NCI-H82 (cell line): ENCODE data around the gene TAPBPL.
A peak's percentile ranks its signal among the peaks of the same experiment; 100 is the strongest.

Source experiments
- DNase-seq: peaks from one replicate; lab custom pipeline; 2025; lab: John Stamatoyannopoulos, UW

The TAPBPL gene

DNA sequence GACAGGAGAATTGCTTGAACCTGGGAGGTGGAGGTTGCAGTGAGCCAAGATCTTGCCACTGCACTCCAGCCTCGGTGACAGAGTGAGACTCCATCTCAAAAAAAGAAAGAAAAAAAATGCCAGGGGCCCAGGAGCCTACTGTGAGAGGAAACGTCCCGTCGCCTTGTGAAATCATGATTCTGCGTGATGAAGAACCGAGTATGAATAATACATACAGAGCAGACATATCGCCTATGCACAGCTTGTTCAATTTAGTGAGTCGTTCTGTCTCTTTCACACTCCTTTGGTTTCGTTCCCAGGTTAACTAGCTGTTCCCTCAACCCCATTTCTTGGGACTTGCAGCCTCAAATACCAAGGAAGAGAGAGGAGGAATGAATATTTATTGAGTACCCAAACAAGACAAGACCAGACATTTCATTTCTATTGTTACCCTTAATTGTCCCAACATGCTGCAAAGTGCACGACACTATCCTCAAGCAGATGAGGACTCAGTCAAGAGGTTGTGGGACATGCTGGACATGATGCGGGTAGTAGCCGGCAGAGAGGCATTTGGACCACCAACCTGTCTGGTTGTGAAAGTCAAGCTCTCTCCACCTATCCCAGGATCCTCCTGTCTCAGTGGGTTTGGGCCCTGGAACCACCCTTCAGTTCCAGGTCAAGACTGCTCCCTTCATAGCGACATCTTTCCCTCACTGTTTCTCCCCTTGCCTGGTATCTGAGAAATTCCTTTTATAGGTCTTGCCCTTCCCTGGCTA is 15.7 kb upstream of the TAPBPL start:
- no peak for DNase-seq

DNA sequence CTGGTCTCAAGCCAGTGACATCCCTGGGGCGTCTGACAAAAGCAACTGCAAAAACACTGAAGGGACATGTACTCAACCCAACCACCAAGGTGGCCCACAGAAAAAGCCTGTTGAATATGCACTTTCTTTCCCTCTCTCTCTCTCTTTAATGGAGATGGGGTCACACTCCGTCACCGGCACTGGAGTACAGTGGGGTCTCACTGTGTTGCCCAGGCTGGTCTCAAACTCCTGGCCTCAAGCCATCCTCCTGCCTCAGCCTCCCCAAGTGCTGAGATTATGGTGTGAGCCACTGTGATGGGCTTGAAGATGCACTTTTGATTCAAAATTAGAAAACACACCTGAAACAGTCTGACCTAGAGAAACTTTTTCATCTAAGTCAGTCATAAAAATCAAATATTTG is 14.3 kb upstream of the TAPBPL start:
- no peak for DNase-seq

DNA sequence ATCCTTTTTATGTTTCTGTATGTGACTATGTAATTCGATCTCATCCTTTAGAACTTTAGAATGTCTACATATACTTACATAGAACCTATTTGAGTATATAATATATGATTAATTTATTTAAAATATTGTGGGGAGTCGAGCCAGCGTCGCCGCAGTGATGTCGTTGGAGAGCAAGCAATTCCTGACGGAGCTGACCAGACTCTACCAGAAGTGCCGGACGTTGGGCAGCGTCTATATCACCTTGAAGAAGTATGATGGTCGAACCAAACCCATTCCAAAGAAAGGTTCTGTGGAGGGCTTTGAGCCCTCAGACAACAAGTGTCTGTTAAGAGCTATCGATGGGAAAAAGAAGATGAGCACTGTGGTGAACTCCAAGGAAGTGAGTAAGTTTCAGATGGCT is 13.5 kb upstream of the TAPBPL start:
- DNase-seq = no peak

DNA sequence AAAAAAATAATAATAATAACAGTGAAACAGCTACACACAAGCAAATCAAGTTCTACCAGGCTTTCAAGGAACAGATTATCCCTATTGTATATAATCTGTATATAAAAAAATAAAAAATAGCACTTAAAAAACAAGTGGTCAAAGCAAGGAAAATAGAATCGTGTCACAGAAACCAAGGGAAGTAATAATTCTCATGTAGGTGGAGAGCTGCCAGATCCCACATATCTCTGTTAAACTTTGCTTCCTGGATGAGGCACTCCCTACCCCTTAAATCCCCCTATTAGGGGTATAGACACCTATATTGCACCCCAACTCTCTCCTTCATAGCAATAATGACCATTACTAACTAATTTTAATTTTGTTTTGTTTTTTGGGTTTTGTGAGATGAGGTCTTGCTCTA is 11.5 kb upstream of the TAPBPL start:
- no peak for DNase-seq

DNA sequence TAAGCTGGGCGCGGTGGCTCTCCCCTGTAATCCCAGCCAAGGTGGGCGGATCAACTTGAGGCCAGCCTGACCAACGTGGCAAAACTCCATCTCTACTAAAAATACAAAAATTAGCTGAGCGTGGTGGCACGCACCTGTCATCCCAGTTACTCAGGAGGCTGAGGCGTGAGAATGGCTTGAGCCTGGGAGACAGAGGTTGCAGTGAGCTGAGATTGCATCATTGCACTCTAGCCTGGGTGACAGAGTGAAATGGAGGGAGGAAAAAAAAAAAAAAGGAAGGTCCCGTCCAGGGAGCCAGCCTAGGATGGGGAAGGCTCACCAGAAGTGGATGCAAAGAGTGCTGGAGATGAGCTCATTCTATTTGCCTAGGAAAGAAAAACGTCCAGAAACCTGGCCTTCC is 9.0 kb upstream of the TAPBPL start:
- no peak for DNase-seq

DNA sequence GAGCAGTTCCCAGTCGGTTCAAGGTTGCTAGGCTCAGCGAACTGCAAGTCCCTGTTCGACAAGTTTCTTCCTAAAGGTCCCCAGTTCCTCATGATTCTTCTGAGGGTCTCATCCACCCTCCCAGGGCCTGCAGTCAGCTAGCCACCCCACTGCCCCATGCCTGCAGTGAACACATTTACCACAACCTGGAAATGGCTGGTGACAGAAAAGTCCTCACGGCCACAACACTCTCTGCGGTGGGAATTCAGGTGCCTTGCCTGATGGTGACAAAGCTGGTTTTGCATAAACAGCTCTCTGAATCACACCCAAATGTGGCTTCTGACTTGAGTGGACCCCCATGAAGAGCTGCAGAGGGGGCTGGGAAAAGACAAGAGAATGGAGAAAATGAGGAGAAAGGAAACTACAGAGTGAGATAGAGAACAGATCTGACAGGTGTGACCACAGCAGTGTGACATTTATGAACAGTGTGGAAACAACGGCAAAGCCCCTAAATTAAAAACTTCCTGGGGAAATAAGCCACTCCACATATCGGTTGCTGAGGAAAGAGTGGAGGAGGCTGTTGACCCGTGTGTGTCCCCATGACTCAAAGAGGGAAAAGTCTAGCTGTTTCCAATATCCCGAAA is 8.4 kb upstream of the TAPBPL start:
- no peak for DNase-seq

DNA sequence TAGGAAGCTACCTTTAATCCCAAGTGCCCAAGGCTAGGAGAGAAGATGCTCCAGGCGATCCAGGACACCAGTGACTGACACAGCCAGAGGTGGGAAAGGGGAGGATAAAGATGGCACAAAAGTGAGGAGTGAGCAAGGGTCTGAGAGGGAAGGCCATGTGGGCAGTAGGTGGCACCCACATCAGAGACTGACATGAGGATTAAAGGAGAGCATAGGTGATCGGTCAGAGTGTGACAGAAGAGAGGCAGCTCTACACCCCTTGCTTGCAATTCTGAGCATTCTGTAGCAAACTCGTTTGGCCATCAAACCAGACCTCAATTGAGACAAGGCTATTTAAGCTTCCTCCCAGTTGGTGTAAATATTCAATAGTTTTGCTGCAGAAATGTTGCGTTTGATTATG is 7.8 kb upstream of the TAPBPL start:
- no peak for DNase-seq

DNA sequence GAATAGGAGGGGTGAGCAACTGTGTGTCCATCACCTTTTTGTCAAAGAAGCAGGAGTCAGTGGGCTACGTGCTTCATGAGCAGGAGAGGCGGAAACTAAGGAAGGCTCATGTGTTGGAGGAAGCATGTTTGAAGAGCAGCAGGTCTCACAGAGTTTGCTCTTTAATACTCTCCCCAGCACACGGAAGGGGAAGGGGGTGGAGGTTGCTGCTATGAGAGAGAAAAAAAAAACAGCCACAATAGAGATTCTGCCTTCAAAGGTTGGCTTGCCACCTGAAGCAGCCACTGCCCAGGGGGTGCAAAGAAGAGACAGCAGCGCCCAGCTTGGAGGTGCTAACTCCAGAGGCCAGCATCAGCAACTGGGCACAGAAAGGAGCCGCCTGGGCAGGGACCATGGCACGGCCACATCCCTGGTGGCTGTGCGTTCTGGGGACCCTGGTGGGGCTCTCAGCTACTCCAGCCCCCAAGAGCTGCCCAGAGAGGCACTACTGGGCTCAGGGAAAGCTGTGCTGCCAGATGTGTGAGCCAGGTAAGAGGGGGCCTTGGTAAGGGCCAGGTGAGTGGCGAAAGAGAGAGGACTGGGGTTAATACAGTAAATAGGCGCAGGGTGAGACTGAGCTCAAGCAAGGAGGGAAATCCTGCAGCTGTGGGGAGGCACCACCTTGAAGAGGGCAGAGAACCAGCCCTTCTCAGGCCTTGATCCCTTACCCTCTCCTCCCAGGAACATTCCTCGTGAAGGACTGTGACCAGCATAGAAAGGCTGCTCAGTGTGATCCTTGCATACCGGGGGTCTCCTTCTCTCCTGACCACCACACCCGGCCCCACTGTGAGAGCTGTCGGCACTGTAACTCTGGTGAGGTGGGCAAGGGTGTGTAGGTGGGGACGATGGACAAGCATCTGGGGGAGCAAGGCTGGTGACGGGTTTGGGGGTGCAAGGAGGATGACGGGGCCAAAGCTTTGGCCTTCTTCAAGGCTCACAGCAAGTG is 6.8 kb upstream of the TAPBPL start, which contains the start of gene CD27:
CD27 (plus strand) TSS at position 252 of the 985 bp plus-strand sequence; CDS start at position 393, 141 bp downstream.
- no peak for DNase-seq

DNA sequence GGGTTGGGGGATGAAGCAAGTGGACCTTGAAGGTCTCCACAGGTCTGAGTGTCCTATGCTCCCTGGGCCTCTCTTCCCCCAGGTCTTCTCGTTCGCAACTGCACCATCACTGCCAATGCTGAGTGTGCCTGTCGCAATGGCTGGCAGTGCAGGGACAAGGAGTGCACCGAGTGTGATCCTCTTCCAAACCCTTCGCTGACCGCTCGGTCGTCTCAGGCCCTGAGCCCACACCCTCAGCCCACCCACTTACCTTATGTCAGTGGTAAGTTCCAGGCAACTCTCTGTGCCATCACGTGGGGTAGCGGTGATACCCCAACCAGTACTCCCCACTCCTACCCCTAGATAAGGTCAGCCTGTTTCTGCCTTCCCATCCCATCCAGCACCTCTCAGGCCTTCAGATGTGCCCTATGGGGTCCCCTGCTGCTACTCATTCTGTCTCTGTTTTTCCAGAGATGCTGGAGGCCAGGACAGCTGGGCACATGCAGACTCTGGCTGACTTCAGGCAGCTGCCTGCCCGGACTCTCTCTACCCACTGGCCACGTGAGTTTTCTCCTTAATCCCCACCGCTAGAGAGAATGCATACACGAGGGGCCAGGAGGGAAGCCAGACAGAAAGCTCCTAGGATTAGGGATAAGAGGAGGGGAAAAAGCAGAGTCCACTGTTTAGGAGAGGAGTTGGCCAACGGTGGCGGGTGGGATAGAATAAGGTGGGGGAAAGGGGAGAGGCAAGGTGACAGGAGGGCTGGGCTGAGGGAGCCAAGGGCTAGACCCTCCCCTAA is 1.6 kb upstream of the TAPBPL start:
- peak; percentile 94 for DNase-seq

DNA sequence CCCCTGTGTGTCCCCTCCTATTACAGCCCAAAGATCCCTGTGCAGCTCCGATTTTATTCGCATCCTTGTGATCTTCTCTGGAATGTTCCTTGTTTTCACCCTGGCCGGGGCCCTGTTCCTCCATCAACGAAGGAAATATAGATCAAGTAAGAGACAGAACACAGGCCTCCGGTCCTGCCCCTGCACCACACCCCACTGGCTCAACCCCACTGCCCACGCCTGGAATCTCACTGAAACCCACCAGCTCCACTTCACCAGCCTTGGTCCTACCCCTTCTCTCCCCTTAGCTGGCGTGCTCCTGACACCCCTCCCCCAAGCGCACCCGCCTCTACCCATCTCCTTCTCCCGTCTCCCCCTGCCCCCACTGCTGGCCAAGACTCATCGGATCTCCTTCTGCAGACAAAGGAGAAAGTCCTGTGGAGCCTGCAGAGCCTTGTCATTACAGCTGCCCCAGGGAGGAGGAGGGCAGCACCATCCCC is 934 bp upstream of the TAPBPL start:
- peak; percentile 84 for DNase-seq

DNA sequence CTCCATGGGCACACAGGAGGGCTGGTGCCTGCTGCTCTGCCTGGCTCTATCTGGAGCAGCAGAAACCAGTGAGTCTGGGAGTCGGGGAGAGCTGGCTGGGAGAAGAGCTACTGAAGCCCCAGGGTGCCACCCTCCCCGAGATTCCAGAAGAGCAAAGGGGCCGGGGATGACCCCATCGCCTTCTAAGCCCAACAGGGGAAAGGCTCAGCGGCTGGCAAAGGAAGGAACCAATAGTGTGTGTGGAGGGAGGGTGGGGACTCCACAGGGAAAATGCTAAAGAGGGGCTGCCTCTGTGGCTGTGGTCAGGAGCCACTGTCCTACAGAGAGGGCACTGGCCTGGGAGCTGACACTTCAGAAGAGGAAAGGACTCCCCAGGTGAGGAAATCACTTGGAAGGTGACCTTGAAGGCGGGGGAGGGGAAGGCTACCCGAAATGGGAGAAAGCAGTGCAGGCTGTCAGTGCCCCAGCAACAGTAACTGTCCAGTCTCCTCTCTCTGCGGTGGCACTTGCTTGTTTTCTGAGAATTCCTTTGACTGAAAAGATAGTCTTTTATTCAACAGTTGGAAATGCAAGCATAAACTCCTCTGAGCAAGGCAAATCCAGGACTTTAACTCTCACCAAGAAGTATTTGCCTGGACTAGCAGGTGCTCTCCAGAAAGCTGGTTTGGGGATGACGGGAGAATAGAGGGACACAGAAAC is 552 bp downstream of the TAPBPL start:
- DNase-seq = peak; percentile 43

DNA sequence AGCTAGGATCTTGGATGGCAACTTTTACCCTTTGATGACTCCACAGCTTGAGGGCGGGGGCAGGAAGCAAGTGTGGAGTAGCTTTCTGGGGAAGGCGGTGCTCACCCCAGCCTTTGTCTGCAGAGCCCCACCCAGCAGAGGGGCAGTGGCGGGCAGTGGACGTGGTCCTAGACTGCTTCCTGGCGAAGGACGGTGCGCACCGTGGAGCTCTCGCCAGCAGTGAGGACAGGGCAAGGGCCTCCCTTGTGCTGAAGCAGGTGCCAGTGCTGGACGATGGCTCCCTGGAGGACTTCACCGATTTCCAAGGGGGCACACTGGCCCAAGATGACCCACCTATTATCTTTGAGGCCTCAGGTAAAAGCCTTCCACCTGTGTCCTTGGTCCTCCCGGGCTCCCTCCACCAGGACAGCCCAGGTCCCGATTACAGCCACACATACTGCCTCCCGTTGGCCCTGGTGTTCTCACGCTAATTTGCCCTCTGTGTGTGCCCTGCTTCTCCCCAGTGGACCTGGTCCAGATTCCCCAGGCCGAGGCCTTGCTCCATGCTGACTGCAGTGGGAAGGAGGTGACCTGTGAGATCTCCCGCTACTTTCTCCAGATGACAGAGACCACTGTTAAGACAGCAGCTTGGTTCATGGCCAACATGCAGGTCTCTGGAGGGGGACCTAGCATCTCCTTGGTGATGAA is 1.2 kb downstream of the TAPBPL start:
- no peak for DNase-seq

DNA sequence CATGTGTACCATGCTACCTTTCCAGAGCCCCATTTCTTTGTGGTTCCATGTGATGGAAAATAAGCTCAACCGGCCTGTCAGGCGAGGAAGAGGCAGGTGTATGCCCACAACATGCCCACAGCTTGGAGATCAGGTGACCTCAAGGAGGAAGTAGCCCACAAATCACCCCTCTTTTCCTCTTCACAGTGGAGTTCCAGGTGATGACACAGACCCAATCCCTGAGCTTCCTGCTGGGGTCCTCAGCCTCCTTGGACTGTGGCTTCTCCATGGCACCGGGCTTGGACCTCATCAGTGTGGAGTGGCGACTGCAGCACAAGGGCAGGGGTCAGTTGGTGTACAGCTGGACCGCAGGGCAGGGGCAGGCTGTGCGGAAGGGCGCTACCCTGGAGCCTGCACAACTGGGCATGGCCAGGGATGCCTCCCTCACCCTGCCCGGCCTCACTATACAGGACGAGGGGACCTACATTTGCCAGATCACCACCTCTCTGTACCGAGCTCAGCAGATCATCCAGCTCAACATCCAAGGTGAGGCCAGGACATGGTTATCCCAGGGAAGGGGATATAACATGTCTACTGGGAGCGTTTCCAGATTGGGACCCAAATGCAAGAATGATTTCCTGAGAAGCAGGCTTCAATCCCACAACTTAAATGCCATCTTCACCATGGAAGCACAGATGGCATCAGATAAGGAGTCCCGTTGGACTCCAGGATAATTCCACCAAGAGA is 5.5 kb downstream of the TAPBPL start:
- DNase-seq = no peak

DNA sequence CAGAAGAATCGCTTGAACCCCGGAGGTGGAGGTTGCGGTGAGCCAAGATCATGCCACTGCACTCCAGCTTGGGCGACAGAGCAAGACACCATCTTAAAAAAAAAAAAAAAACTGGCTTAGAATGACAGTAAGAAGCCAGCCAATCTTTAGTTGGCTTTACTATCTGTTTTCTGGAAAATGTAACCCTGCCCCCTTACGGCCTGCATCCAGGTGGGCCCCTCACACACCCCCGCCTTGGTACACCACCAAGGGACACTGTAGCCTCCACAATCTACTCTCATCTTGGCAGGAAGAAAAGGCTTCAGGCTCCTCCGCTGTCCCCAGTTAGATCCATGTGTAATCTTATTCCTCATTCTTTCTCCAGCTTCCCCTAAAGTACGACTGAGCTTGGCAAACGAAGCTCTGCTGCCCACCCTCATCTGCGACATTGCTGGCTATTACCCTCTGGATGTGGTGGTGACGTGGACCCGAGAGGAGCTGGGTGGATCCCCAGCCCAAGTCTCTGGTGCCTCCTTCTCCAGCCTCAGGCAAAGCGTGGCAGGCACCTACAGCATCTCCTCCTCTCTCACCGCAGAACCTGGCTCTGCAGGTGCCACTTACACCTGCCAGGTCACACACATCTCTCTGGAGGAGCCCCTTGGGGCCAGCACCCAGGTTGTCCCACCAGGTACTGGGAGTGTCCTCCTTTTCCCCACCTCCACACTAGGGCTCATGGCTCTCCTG is 6.6 kb downstream of the TAPBPL start:
- DNase-seq = no peak

DNA sequence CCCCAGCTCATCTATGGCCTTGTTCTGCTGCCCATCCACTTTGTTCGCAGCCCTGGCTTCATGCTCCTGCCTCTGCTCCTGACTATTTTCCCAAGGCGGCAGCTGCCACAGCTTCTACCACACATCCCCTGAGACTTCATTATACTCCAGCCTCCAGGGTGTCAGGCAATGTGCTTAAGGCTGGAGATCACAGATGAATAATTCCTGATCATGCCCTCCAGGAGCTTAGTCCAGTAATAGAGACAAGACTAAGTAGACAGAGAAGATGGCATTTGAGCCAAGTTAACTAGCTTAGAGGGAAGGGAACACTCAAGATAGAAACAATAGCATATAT is 7.1 kb downstream of the TAPBPL start:
- DNase-seq = peak; percentile 80

DNA sequence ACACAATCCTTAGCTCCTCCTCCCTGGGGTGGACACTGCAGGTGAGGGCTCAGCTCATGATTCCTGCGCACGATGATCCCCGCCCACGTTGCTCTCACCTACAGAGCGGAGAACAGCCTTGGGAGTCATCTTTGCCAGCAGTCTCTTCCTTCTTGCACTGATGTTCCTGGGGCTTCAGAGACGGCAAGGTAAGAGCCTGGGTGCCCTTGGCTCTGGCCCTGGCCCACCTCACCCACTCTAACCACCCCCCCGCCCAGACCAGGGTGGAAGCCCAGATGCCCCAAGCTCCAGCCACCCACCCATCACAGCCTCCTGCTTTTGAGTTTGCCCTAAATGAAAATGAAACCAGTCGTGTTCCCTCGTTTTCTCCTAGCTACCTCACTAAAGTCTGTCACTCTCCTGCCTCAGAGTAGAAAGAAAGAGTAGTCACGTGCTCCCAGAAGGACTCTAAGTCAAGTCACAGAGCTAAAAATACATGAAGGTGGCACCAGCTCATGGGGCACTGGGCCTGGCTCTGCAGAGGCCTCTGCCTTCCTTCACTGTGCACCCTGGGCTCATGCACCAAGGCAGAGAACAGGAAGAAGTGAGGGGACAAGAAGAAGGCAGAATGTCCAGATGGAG is 9.0 kb downstream of the TAPBPL start:
- no peak for DNase-seq

DNA sequence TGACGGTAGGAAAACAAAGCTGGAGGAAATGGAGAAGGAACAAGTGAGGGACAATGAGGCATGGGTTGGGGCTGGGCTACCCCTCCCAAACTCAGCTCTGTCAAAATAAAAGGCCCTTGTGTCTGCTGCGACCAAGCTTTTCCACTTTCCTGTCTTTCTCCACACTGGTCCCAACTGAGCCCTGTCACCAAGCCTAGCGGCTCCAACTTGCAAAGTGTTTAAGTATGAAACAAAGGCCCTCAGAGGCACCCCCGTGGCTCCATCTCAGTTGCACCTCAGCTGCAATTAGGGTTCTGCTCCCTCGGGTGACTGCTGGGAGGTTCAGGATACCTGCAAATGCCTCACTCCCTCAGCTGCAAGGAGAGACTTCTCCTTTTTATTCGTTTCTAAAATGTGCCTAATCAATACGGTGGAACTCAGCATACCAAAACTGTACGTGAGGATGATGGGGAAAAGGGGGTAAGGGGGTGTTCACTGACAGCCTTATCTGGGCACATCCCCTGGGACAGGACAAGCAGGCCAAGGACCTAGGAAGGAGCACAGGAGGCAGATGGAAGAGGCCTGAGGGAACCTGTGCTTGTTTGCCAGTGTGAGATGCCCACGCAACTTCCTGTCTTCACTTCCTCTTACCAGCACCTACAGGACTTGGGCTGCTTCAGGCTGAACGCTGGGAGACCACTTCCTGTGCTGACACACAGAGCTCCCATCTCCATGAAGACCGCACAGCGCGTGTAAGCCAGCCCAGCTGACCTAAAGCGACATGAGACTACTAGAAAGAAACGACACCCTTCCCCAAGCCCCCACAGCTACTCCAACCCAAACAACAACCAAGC is 9.8 kb downstream of the TAPBPL start:
- DNase-seq = no peak
